ENCODE measurements around the gene ACAD10. TPM values are rescaled to one million over a fixed set of nuclear protein-coding genes. Genes with fewer than 3 reads are reported as not detected.

ACAD10 gene
- total and polyA plus RNA-seq, 2 experiments from 2014 or later: 24.2 to 32.5 TPM

GRCh38 chr12:111806304-111806703, 120.5 kb downstream of the ACAD10 start:
- H3K79me2 ChIP-seq: no peaks in the 10 kb centered on the region
- H3K27me3 ChIP-seq: no peaks in the 10 kb centered on the region
- peak overlapping the region; percentile 74 for H3K27ac ChIP-seq
- H4K20me1 ChIP-seq (ENCODE audit: insufficient read depth, poor library complexity, severe bottlenecking): no peaks in the 10 kb centered on the region
- H3K4me3 ChIP-seq: no peak overlapping the region
- H3K9me3 ChIP-seq (ENCODE audit: low read depth): no peaks in the 10 kb centered on the region
- no peaks in the 10 kb centered on the region for H3K36me3 ChIP-seq (replicated peaks; ENCODE audit: insufficient read depth, low read depth)
- no peaks in the 10 kb centered on the region for H3K4me1 ChIP-seq (ENCODE audit: insufficient read depth)
- TF ChIP-seq CTCF (IDR thresholded peaks at IDR 0.05; ENCODE audit: poor library complexity) (no peak), EZH2phosphoT487 (IDR thresholded peaks at IDR 0.05; ENCODE audit: low read depth, severe bottlenecking, unreplicated experiment) (no peak), EZH2 (IDR thresholded peaks at IDR 0.05; ENCODE audit: borderline replicate concordance) (no peak)
- no peak overlapping the region for H3K4me2 ChIP-seq
- WGBS (ENCODE audit: low lambda C conversion rate, missing lambda C conversion rate): 97% methylated on average over 4 of the region's 4 CpGs
- no peak for DNase-seq (ENCODE audit: low spot score)
- no peak overlapping the region for H2AFZ ChIP-seq
- no peaks in the 10 kb centered on the region for H3K9me2 ChIP-seq (replicated peaks; ENCODE audit: insufficient read depth)

Small RNA genes within 50 kb of the gene (microRNA-seq; reads per million reads assigned to microRNA genes)
- 3.6 reads per million for gene MIR6761

Small RNA genes within 50 kb of the gene (small RNA-seq; reads per million reads assigned to genes)
- 0.31 reads per million, percentile 8 among the genes with 10 or more reads in this experiment for gene MIR6761

Other genes with a start within 250 kb of the ACAD10 start
- 30.4 and 36.9 TPM in 2 replicates for gene ATXN2, start 86.7 kb upstream of the ACAD10 start, total RNA-seq
- 47.9 and 57.8 TPM in 2 replicates for gene ATXN2, start 86.7 kb upstream of the ACAD10 start, polyA plus RNA-seq
- gene BRAP, start 97 bp upstream of the ACAD10 start, total RNA-seq: 13.9 and 15.8 TPM in 2 replicates
- 16.8 and 19.7 TPM in 2 replicates for gene BRAP, start 97 bp upstream of the ACAD10 start, polyA plus RNA-seq
- gene ALDH2, start 80.9 kb downstream of the ACAD10 start, total RNA-seq: 116 and 126 TPM in 2 replicates
- gene ALDH2, start 80.9 kb downstream of the ACAD10 start, polyA plus RNA-seq: 185 and 203 TPM in 2 replicates
- 49.1 and 59.9 TPM in 2 replicates for gene MAPKAPK5, start 156.2 kb downstream of the ACAD10 start, total RNA-seq
- gene MAPKAPK5, start 156.2 kb downstream of the ACAD10 start, polyA plus RNA-seq: 35.0 and 45.1 TPM in 2 replicates

Data from hepatocyte (in vitro differentiated cells).